ENCODE data around the gene NEK4.

- no peak for TF ChIP-seq CTCF (IDR thresholded peaks at IDR 0.05)
- TF ChIP-seq EZH2 (IDR thresholded peaks at IDR 0.05; ENCODE audit: borderline replicate concordance, insufficient read depth, low read depth, low read length, poor library complexity, severe bottlenecking), result no peak
Measured at GRCh38 chr3:52792961-52793695, 22.4 kb upstream of the NEK4 start.

All from B cell (primary cell).